Measurements from ENCODE around the gene PMS1.

PMS1 gene

DNA sequence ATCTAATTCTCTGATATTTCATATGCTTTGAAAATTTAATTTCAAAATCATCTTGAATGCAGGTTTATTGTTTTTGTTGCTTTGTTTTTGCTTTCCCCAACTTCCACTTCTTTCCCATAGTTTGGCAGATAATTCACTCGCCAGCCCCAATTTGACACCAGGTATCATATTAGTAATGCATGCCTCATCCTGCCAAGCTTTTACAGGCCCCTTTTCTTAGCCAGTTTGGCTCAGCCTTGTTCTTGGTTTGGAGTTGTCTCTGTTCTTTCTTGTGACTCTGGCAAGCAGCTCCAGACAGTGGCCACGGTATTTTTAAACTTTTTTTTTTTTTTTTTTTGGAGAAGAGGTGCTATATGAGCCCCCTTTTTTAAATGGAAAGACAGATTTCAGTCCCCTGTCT, 65.3 kb downstream of the PMS1 start:
- no peak overlapping the region for H3K27ac ChIP-seq (replicated peaks)
- TF ChIP-seq, protein P1, sequence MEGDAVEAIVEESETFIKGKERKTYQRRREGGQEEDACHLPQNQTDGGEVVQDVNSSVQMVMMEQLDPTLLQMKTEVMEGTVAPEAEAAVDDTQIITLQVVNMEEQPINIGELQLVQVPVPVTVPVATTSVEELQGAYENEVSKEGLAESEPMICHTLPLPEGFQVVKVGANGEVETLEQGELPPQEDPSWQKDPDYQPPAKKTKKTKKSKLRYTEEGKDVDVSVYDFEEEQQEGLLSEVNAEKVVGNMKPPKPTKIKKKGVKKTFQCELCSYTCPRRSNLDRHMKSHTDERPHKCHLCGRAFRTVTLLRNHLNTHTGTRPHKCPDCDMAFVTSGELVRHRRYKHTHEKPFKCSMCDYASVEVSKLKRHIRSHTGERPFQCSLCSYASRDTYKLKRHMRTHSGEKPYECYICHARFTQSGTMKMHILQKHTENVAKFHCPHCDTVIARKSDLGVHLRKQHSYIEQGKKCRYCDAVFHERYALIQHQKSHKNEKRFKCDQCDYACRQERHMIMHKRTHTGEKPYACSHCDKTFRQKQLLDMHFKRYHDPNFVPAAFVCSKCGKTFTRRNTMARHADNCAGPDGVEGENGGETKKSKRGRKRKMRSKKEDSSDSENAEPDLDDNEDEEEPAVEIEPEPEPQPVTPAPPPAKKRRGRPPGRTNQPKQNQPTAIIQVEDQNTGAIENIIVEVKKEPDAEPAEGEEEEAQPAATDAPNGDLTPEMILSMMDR (IDR thresholded peaks at IDR 0.05; ENCODE audit: insufficient read depth, low read length): no peak
- no peak for TF ChIP-seq SPI1 (IDR thresholded peaks at IDR 0.05; ENCODE audit: borderline replicate concordance, low read depth)
- no peak for TF ChIP-seq GABPA (IDR thresholded peaks at IDR 0.05; ENCODE audit: low read depth)
- TF ChIP-seq, protein P2, sequence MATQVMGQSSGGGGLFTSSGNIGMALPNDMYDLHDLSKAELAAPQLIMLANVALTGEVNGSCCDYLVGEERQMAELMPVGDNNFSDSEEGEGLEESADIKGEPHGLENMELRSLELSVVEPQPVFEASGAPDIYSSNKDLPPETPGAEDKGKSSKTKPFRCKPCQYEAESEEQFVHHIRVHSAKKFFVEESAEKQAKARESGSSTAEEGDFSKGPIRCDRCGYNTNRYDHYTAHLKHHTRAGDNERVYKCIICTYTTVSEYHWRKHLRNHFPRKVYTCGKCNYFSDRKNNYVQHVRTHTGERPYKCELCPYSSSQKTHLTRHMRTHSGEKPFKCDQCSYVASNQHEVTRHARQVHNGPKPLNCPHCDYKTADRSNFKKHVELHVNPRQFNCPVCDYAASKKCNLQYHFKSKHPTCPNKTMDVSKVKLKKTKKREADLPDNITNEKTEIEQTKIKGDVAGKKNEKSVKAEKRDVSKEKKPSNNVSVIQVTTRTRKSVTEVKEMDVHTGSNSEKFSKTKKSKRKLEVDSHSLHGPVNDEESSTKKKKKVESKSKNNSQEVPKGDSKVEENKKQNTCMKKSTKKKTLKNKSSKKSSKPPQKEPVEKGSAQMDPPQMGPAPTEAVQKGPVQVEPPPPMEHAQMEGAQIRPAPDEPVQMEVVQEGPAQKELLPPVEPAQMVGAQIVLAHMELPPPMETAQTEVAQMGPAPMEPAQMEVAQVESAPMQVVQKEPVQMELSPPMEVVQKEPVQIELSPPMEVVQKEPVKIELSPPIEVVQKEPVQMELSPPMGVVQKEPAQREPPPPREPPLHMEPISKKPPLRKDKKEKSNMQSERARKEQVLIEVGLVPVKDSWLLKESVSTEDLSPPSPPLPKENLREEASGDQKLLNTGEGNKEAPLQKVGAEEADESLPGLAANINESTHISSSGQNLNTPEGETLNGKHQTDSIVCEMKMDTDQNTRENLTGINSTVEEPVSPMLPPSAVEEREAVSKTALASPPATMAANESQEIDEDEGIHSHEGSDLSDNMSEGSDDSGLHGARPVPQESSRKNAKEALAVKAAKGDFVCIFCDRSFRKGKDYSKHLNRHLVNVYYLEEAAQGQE (IDR thresholded peaks at IDR 0.05; ENCODE audit: insufficient replicate concordance, low read depth): no peak
- no peak for TF ChIP-seq POLR2AphosphoS5 (IDR thresholded peaks at IDR 0.05; ENCODE audit: low read depth)
- no peak for DNase-seq (ENCODE audit: low read depth in 1 of 2, low spot score in 1 of 2)

DNA sequence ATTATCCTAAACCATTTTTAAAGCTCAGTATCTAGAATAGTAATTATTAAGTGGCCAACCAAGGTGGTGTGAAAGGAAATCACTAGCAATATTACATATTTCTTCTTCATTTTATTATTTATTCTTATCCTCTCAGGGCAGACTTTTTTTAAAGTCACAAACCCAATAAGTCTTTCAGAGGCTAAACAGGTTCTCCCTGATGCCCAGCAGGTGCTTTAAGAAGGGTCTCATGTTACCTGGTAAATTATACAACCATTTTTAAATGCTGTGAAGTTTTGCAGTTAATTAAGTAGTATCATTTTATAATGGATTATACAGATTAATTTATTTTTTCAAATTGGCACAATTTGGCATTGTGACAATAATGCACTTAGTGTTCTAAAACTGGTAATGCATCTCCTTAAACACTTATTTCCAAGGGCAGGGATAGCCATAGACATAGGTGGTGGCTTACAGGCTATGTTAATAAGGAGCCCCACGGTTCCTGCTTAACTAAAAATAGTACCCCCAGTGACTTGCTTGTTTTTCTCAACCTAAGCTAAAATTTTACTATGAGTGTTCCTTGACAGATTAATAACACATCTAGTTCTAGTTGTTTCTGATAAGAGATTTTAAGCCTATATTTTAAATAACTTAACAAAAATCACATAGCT, 67.0 kb downstream of the PMS1 start:
- Histone ChIP-seq H3K27me3 (ENCODE audit: insufficient read depth, poor library complexity, severe bottlenecking) (no peaks in the 10 kb centered on the region), H3K4me3 (replicated peaks; ENCODE audit: insufficient read depth, low read length) (no peak overlapping the region), H3K27ac (replicated peaks) (no peak overlapping the region)
- no peak for DNase-seq (ENCODE audit: low read depth in 1 of 2, low spot score in 1 of 2)
- TF ChIP-seq, protein P2 (IDR thresholded peaks at IDR 0.05; ENCODE audit: insufficient replicate concordance, low read depth): no peak
- TF ChIP-seq POLR2AphosphoS5 (IDR thresholded peaks at IDR 0.05; ENCODE audit: low read depth) (no peak), GABPA (IDR thresholded peaks at IDR 0.05; ENCODE audit: low read depth) (no peak), SPI1 (IDR thresholded peaks at IDR 0.05; ENCODE audit: borderline replicate concordance, low read depth) (no peak)
- TF ChIP-seq, protein P1 (IDR thresholded peaks at IDR 0.05; ENCODE audit: insufficient read depth, low read length): no peak

More for the DNA sequence above, 65.3 kb downstream of the PMS1 start:
- Histone ChIP-seq H3K27me3 (ENCODE audit: insufficient read depth, poor library complexity, severe bottlenecking) (no peaks in the 10 kb centered on the region), H3K4me3 (replicated peaks; ENCODE audit: insufficient read depth, low read length) (no peak overlapping the region)

DNA sequence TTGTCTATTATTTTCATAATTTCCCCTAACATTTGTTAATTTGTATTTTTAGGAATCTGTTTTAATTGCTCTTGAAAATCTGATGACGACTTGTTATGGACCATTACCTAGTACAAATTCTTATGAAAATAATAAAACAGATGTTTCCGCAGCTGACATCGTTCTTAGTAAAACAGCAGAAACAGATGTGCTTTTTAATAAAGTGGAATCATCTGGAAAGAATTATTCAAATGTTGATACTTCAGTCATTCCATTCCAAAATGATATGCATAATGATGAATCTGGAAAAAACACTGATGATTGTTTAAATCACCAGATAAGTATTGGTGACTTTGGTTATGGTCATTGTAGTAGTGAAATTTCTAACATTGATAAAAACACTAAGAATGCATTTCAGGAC, 69.9 kb downstream of the PMS1 start:
- no peak overlapping the region for H3K4me3 ChIP-seq (replicated peaks; ENCODE audit: insufficient read depth, low read length)
- no peak for TF ChIP-seq POLR2AphosphoS5 (IDR thresholded peaks at IDR 0.05; ENCODE audit: low read depth)
- TF ChIP-seq, protein P2 (IDR thresholded peaks at IDR 0.05; ENCODE audit: insufficient replicate concordance, low read depth): no peak
- TF ChIP-seq GABPA (IDR thresholded peaks at IDR 0.05; ENCODE audit: low read depth): no peak
- no peak for TF ChIP-seq SPI1 (IDR thresholded peaks at IDR 0.05; ENCODE audit: borderline replicate concordance, low read depth)
- TF ChIP-seq, protein P1 (IDR thresholded peaks at IDR 0.05; ENCODE audit: insufficient read depth, low read length): no peak
- no peaks in the 10 kb centered on the region for H3K27me3 ChIP-seq (ENCODE audit: insufficient read depth, poor library complexity, severe bottlenecking)
- DNase-seq (ENCODE audit: low read depth in 1 of 2, low spot score in 1 of 2): no peak
- no peak overlapping the region for H3K27ac ChIP-seq (replicated peaks)
